ENCODE results near the gene TMEM39A.

DNA sequence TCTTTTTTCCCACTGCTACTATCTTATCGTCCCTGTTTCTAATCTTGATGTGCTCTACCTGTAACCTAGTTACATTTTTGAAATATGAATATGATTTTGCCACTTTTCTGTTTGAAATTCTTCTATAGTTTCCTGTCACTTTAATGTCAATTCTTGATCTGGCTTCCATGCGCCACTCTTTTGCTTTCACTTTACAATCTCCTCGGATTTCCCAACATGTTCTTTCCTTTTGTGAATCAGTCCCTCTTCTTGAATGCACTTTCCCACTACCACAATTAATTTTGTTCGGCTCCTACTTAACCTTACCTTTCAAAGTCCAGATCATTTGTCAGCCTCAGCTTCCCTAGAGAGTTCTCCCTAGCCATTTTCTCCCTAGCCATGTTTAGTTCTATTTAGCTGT lies 43.2 kb upstream of the TMEM39A start:
- TF ChIP-seq POLR2A (IDR thresholded peaks at IDR 0.05): no peak
- TF ChIP-seq, protein P1, sequence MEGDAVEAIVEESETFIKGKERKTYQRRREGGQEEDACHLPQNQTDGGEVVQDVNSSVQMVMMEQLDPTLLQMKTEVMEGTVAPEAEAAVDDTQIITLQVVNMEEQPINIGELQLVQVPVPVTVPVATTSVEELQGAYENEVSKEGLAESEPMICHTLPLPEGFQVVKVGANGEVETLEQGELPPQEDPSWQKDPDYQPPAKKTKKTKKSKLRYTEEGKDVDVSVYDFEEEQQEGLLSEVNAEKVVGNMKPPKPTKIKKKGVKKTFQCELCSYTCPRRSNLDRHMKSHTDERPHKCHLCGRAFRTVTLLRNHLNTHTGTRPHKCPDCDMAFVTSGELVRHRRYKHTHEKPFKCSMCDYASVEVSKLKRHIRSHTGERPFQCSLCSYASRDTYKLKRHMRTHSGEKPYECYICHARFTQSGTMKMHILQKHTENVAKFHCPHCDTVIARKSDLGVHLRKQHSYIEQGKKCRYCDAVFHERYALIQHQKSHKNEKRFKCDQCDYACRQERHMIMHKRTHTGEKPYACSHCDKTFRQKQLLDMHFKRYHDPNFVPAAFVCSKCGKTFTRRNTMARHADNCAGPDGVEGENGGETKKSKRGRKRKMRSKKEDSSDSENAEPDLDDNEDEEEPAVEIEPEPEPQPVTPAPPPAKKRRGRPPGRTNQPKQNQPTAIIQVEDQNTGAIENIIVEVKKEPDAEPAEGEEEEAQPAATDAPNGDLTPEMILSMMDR (IDR thresholded peaks at IDR 0.05): no peak
- no peak for TF ChIP-seq POLR2AphosphoS5 (IDR thresholded peaks at IDR 0.05)
- no peak for TF ChIP-seq EP300 (IDR thresholded peaks at IDR 0.05)
